ENCODE measurements around the gene APBB1IP.

GRCh38 chr10:26430641-26431163, 7.4 kb upstream of the APBB1IP start:
- TF ChIP-seq CTCF (conservative IDR thresholded peaks at IDR 0.05; ENCODE audit: low read length): no peak
- TF ChIP-seq EZH2phosphoT487 (IDR thresholded peaks at IDR 0.05; ENCODE audit: borderline replicate concordance): no peak

Measured in Loucy (cell line).